SK-N-SH (cell line): ENCODE results near the gene RTN4RL1. TPM values are rescaled to one million over a fixed set of nuclear protein-coding genes. Genes with fewer than 3 reads are reported as not detected.

Experiments
- CTCF ChIA-PET: fragments of 300-600, 350-600 bp; formaldehyde crosslinking; extraction: SDS; loops from one replicate; lab custom pipeline; 2021; lab: Yijun Ruan, JAX
- POLR2A ChIA-PET: fragments of 350-600 bp; sonication (Branson Sonifier 250); formaldehyde crosslinking; extraction: SDS; loops from one replicate; lab custom pipeline; 2020; ENCODE audit warnings: antibody characterized with exemption, inconsistent platforms; lab: Yijun Ruan, JAX
- DNase-seq: peaks from one replicate; pipeline ENCODE4 v3.0.0; 2012
- H2AFZ ChIP-seq: fragments of 200-600 bp; sonication (generic); 2 replicates; pipeline ENCODE4 v1.8.1; 2016; ENCODE audit warnings: antibody characterized with exemption, mild to moderate bottlenecking, low read depth
- H3F3A ChIP-seq: fragments of 200-600 bp; sonication (generic); replicated peaks from 2 replicates; pipeline ENCODE3; 2016; ENCODE audit warnings: antibody characterized with exemption, mild to moderate bottlenecking; ENCODE audit not compliant: insufficient read depth
- H3K27ac ChIP-seq, 2 experiments: fragments of 200-500 bp in 1 of 2; fragments of 200-600 bp in 1 of 2; sonication (Bioruptor generic) in 1 of 2; sonication (generic), shearing (Covaris generic) in 1 of 2; 2 replicates each; pipeline versions ENCODE4 v1.5.1 to v1.6.1; 2014 to 2016; ENCODE audit warnings: low read depth in 2 of 2, inconsistent platforms in 1 of 2, low read length in 1 of 2, mild to moderate bottlenecking in 1 of 2, mixed read lengths in 1 of 2
- H3K27me3 ChIP-seq: fragments of 200-600 bp; sonication (generic), shearing (Covaris generic); 2 replicates; pipeline ENCODE4 v1.6.1; 2016; ENCODE audit warnings: mixed run types; ENCODE audit not compliant: insufficient read depth
- H3K36me3 ChIP-seq, 2 experiments: fragments of 200-500 bp in 1 of 2; fragments of 200-600 bp in 1 of 2; sonication (Bioruptor generic) in 1 of 2; sonication (generic) in 1 of 2; replicated peaks in 1 of 2; 2 replicates each; pipeline versions ENCODE3 to v1.5.1; 2014 to 2016; ENCODE audit warnings: low read length in 1 of 2, mild to moderate bottlenecking in 1 of 2; ENCODE audit not compliant: insufficient read depth in 2 of 2, control insufficient read depth in 1 of 2
- H3K4me1 ChIP-seq, 2 experiments: fragments of 200-500 bp in 1 of 2; fragments of 200-600 bp in 1 of 2; sonication (Bioruptor generic) in 1 of 2; sonication (generic), shearing (Covaris generic) in 1 of 2; 2 replicates each; pipeline versions ENCODE4 v1.5.1 to v1.6.1; 2014 to 2016; ENCODE audit warnings: low read depth in 1 of 2, low read length in 1 of 2, mixed run types in 1 of 2; ENCODE audit not compliant: insufficient read depth in 2 of 2, control insufficient read depth in 1 of 2
- H3K4me2 ChIP-seq: fragments of 200-600 bp; sonication (generic), shearing (Covaris generic); 2 replicates; pipeline ENCODE4 v1.6.1; 2017; ENCODE audit warnings: mixed run types
- H3K4me3 ChIP-seq, 2 experiments: fragments of 200-500 bp in 1 of 2; fragments of 200-600 bp in 1 of 2; sonication (Bioruptor generic) in 1 of 2; sonication (generic), shearing (Covaris generic) in 1 of 2; 2 replicates each; pipeline versions ENCODE4 v1.5.1 to v1.8.1; 2014 to 2016; ENCODE audit warnings: low read depth in 2 of 2, inconsistent platforms in 1 of 2, low read length in 1 of 2, mild to moderate bottlenecking in 1 of 2, mixed read lengths in 1 of 2, moderate library complexity in 1 of 2
- H3K79me2 ChIP-seq: fragments of 200-600 bp; sonication (generic); 2 replicates; pipeline ENCODE4 v1.8.1; 2017; ENCODE audit warnings: mild to moderate bottlenecking; ENCODE audit not compliant: insufficient read depth
- H3K9ac ChIP-seq: fragments of 200-600 bp; sonication (generic); 2 replicates; pipeline ENCODE4 v1.6.1; 2017; ENCODE audit warnings: mixed run types
- H3K9me2 ChIP-seq: fragments of 200-600 bp; sonication (generic); 2 replicates; pipeline ENCODE4 v1.6.1; 2017; ENCODE audit warnings: mixed run types
- H3K9me3 ChIP-seq: fragments of 200-600 bp; sonication (generic); 2 replicates; pipeline ENCODE4 v1.6.1; 2017; ENCODE audit warnings: mixed run types, mild to moderate bottlenecking, moderate library complexity
- H4K20me1 ChIP-seq: fragments of 200-600 bp; sonication (generic); 2 replicates; pipeline ENCODE4 v1.6.1; 2017; ENCODE audit warnings: mild to moderate bottlenecking, mixed run types; ENCODE audit not compliant: insufficient read depth
- ELF1 ChIP-seq: IDR thresholded peaks from 2 replicates; pipeline ENCODE4 v1.4.0; 2012
- EP300 ChIP-seq, 2 experiments: IDR thresholded peaks; 2 replicates each; pipeline versions ENCODE4 v1.4.0 to v1.6.1; 2012; ENCODE audit warnings: borderline replicate concordance in 1 of 2, low read depth in 1 of 2, low read length in 1 of 2
- FOXJ3 ChIP-seq: sonication (generic); formaldehyde crosslinking; IDR thresholded peaks from 2 replicates; pipeline ENCODE4 v1.5.1; 2020; ENCODE audit warnings: mild to moderate bottlenecking, missing genetic modification reagents
- MEF2A ChIP-seq: IDR thresholded peaks from 2 replicates; pipeline ENCODE4 v1.4.0; 2012; ENCODE audit warnings: low read depth, borderline replicate concordance
- NRF1 ChIP-seq: IDR thresholded peaks from 2 replicates; pipeline ENCODE4 v1.6.1; 2012; ENCODE audit warnings: low read depth, mild to moderate bottlenecking, low read length
- POLR2AphosphoS5 ChIP-seq: IDR thresholded peaks from 2 replicates; pipeline ENCODE4 v1.6.1; 2012; ENCODE audit warnings: low read depth, low read length
- RAD21 ChIP-seq: IDR thresholded peaks from 2 replicates; pipeline ENCODE4 v1.6.1; 2012; ENCODE audit warnings: mild to moderate bottlenecking, low read length
- RFX5 ChIP-seq: IDR thresholded peaks from 2 replicates; pipeline ENCODE4 v1.6.1; 2012; ENCODE audit warnings: mild to moderate bottlenecking, improper control_type of control experiment, low read length
- RXRA ChIP-seq: IDR thresholded peaks from 2 replicates; pipeline ENCODE4 v1.4.0; 2012; ENCODE audit warnings: low read depth, mild to moderate bottlenecking, borderline replicate concordance
- SMC3 ChIP-seq: IDR thresholded peaks from 2 replicates; pipeline ENCODE4 v1.6.1; 2012; ENCODE audit warnings: low read depth, low read length, improper control_type of control experiment
- TAF1 ChIP-seq: IDR thresholded peaks from 2 replicates; pipeline ENCODE4 v1.6.1; 2012; ENCODE audit warnings: low read depth, mild to moderate bottlenecking, low read length, moderate library complexity, borderline replicate concordance
- TCF12 ChIP-seq: IDR thresholded peaks from 2 replicates; pipeline ENCODE4 v1.4.0; 2012
- YY1 ChIP-seq: IDR thresholded peaks from 2 replicates; pipeline ENCODE4 v1.4.0; 2012; ENCODE audit warnings: low read depth, mild to moderate bottlenecking
- WGBS: methylation state at CpG from one replicate; pipeline ENCODE4 v1.1.6; 2017; ENCODE audit warnings: low lambda C conversion rate; 5-methylcytosine and 5-hydroxymethylcytosine counted together
- polyA plus RNA-seq, 3 experiments: library from polyadenylated mRNA; depleted of rRNA; stranded (reverse); fragments of >200 nt; gene quantifications; 2 replicates each; pipeline ENCODE4 v1.2.3, GENCODE V29; 2012
- TF ChIP-seq, protein P1 (sequence below): IDR thresholded peaks from 2 replicates; pipeline ENCODE4 v1.4.0; 2012; ENCODE audit warnings: low read depth, borderline replicate concordance
- TF ChIP-seq, protein P2 (sequence below): IDR thresholded peaks from 2 replicates; pipeline ENCODE4 v1.4.0; 2012; ENCODE audit warnings: low read depth
- TF ChIP-seq, protein P3 (sequence below): IDR thresholded peaks from 2 replicates; pipeline ENCODE4; 2012

RTN4RL1 gene
- polyA plus RNA-seq, 1 of the 3 experiments (the other 2 are of a cell fraction) = 0.07 TPM

- no peak for DNase-seq
- Histone ChIP-seq H3K4me2 (peak overlapping the region; percentile 92), H3K4me1 (peaks cover 0 to 6% of the 10 kb centered on the region in 2 experiments; a peak in 1 of 4 replicates), H3K79me2 (no peaks in the 10 kb centered on the region), H4K20me1 (peaks cover 5% of the 10 kb centered on the region; the same call in 1 of the 2 replicates), H3F3A (peaks cover 12% of the 10 kb centered on the region), H3K27me3 (no peaks in the 10 kb centered on the region), H2AFZ (peak overlapping the region; percentile 41; the same call in 1 of the 2 replicates)
- 67% methylated on average over 68 of the region's 113 CpGs for WGBS
- CTCF ChIA-PET = interaction anchor here (0.6 to 8.0 kb wide), 51 partner anchors 11 to 315 kb away, joined by 3 to 185 read pairs (median 7); partner anchors contain the start of gene OVCA2
- TF ChIP-seq POLR2AphosphoS5 = 0 out of 2 replicates have a peak, but pooled peaks have one; percentile 2
- TF ChIP-seq FOXJ3 (CRISPR knock-in tag) = no peak
- TF ChIP-seq, all 33 proteins: peak for 1
- H3K36me3 ChIP-seq = peaks cover 0 to 12% of the 10 kb centered on the region in 2 experiments
- POLR2A ChIA-PET = interaction anchor here (0.9 to 1.5 kb wide), 2 partner anchors 20 to 189 kb away, joined by 3 to 9 read pairs; no protein-coding TSS in a partner anchor
- H3K9me3 ChIP-seq = no peaks in the 10 kb centered on the region
- H3K9ac ChIP-seq = peak overlapping the region; percentile 57; the same call in 1 of the 2 replicates
- H3K9me2 ChIP-seq = no peaks in the 10 kb centered on the region
- H3K4me3 ChIP-seq = peak overlapping the region; percentile 57 to 62
- H3K27ac ChIP-seq = peak overlapping the region in 1 of 2 experiments; percentile 55; a peak in 1 of 4 replicates
These were observed 30.4 kb upstream of the RTN4RL1 start for GRCh38 chr17:2055292-2056205.

DNA sequence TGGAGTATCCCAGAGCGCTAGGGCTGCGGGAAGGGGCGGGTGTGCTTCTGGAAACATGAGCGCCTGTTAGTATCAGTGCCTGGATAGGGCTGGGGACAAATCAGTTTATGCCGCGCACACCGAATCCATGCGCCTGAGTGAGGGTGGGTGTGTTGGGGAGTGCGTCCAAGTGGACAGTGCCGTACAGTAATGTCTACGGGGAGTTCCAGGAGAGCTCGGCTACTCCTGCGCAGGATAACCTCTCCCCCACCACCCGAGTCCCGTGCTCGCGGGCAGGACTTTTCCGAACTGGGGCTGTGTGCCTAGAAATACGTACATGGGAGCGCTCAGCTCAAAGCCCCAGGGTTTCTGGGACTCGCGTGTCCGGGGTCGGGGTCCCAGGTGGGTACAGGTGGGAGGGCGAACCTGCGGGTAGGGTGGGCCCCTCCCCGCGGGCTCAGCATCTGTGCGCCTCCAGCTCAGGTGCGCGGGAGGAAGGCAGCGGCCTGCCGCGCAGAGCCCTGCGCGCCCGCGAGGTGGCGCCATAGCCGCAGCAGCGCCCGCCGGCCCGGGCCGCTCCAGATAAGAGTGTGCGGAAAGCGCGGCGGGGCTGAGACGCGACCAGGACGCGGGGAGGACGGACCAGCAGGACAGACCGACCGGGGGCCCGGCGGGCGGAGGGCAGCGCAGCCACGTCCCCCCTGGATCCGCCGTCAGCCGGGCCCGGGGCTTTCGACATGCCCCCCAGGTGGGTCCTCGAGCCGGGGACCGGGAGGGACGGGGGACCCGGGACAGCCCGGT is 29.6 kb upstream of the RTN4RL1 start, which contains the start of gene HIC1:
TSS of gene HIC1 (plus strand) at position 592 of the 780 bp plus-strand sequence. CDS start 1,588 bp downstream, outside the sequence.
- Histone ChIP-seq H3K4me2 (peak within 1 kb of the TSS; percentile 92), H3K79me2 (no peaks in the 10 kb centered on the region), H3K27ac (peak within 1 kb of the TSS in 1 of 2 experiments; percentile 55; a peak in 1 of 4 replicates), H3K4me1 (peaks cover 0 to 6% of the 10 kb centered on the region in 2 experiments; a peak in 1 of 4 replicates), H3K27me3 (no peaks in the 10 kb centered on the region), H2AFZ (peak within 1 kb of the TSS; percentile 41; the same call in 1 of the 2 replicates), H3F3A (peaks cover 12% of the 10 kb centered on the region), H3K36me3 (peaks cover 0 to 6% of the 10 kb centered on the region in 2 experiments), H3K9me2 (no peaks in the 10 kb centered on the region), H3K4me3 (peak within 1 kb of the TSS; percentile 57 to 62), H3K9me3 (no peaks in the 10 kb centered on the region), H3K9ac (peak within 1 kb of the TSS; percentile 57; the same call in 1 of the 2 replicates), H4K20me1 (peaks cover 5% of the 10 kb centered on the region; the same call in 1 of the 2 replicates)
- ChIA-PET POLR2A (interaction anchor here (1.5 kb wide), 1 partner anchor 190 kb away, joined by 9 read pairs; no protein-coding TSS in a partner anchor), CTCF (interaction anchor here (0.6 to 8.0 kb wide), 65 partner anchors 11 to 315 kb away, joined by 3 to 185 read pairs (median 5); partner anchors contain the start of gene OVCA2)
- WGBS = 60% methylated on average over 1 of the region's 72 CpGs
- peak; percentile 93 for DNase-seq
- TF ChIP-seq RFX5 = no peak
- TF ChIP-seq TCF12 = no peak
- no peak for TF ChIP-seq ELF1
- no peak for TF ChIP-seq YY1
- no peak for TF ChIP-seq FOXJ3 (CRISPR knock-in tag)
- peak; percentile 92 for TF ChIP-seq SMC3
- TF ChIP-seq, protein P1, sequence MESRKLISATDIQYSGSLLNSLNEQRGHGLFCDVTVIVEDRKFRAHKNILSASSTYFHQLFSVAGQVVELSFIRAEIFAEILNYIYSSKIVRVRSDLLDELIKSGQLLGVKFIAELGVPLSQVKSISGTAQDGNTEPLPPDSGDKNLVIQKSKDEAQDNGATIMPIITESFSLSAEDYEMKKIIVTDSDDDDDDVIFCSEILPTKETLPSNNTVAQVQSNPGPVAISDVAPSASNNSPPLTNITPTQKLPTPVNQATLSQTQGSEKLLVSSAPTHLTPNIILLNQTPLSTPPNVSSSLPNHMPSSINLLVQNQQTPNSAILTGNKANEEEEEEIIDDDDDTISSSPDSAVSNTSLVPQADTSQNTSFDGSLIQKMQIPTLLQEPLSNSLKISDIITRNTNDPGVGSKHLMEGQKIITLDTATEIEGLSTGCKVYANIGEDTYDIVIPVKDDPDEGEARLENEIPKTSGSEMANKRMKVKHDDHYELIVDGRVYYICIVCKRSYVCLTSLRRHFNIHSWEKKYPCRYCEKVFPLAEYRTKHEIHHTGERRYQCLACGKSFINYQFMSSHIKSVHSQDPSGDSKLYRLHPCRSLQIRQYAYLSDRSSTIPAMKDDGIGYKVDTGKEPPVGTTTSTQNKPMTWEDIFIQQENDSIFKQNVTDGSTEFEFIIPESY = no peak
- TF ChIP-seq RAD21 = peak; percentile 88
- TF ChIP-seq, protein P2, sequence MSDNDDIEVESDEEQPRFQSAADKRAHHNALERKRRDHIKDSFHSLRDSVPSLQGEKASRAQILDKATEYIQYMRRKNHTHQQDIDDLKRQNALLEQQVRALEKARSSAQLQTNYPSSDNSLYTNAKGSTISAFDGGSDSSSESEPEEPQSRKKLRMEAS = peak; percentile 43; the same call in 1 of the 2 replicates
- TF ChIP-seq, protein P3, sequence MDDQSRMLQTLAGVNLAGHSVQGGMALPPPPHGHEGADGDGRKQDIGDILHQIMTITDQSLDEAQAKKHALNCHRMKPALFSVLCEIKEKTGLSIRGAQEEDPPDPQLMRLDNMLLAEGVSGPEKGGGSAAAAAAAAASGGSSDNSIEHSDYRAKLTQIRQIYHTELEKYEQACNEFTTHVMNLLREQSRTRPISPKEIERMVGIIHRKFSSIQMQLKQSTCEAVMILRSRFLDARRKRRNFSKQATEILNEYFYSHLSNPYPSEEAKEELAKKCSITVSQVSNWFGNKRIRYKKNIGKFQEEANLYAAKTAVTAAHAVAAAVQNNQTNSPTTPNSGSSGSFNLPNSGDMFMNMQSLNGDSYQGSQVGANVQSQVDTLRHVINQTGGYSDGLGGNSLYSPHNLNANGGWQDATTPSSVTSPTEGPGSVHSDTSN = no peak
- no peak; the same call in 1 of the 2 replicates for TF ChIP-seq RXRA
- no peak; a peak in 1 of 4 replicates for TF ChIP-seq EP300 (IDR thresholded peaks at IDR 0.05; ENCODE audit: borderline replicate concordance in 1 of 2, low read depth in 1 of 2, low read length in 1 of 2)
- TF ChIP-seq POLR2AphosphoS5 = 0 out of 2 replicates have a peak, but pooled peaks have one; percentile 9
- TF ChIP-seq MEF2A = no peak
- no peak for TF ChIP-seq NRF1
- TF ChIP-seq TAF1 = no peak
